ENCODE data around the gene ATP4B.

GRCh38 chr13:113651511-113652403, 6.2 kb downstream of the ATP4B start:
- TF ChIP-seq POLR2A (IDR thresholded peaks at IDR 0.05), result no peak
- TF ChIP-seq, protein P1, sequence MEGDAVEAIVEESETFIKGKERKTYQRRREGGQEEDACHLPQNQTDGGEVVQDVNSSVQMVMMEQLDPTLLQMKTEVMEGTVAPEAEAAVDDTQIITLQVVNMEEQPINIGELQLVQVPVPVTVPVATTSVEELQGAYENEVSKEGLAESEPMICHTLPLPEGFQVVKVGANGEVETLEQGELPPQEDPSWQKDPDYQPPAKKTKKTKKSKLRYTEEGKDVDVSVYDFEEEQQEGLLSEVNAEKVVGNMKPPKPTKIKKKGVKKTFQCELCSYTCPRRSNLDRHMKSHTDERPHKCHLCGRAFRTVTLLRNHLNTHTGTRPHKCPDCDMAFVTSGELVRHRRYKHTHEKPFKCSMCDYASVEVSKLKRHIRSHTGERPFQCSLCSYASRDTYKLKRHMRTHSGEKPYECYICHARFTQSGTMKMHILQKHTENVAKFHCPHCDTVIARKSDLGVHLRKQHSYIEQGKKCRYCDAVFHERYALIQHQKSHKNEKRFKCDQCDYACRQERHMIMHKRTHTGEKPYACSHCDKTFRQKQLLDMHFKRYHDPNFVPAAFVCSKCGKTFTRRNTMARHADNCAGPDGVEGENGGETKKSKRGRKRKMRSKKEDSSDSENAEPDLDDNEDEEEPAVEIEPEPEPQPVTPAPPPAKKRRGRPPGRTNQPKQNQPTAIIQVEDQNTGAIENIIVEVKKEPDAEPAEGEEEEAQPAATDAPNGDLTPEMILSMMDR (IDR thresholded peaks at IDR 0.05), result no peak
- no peak for TF ChIP-seq EP300 (IDR thresholded peaks at IDR 0.05)
